Stimulated activated CD4-positive, alpha-beta T cell treated with anti-CD3 and anti-CD28 coated beads, TNF-alpha, amount 100 ng/mL, for 24 hours (primary cell): ENCODE results near the gene FNDC3B.
A peak's percentile ranks its signal among the peaks of the same experiment; 100 is the strongest.

ENCODE experiments used
- DNase-seq, 3 experiments: peaks; one replicate each; pipeline ENCODE4 v3.0.0-alpha.2; 2020; ENCODE audit warnings: low read depth in 3 of 3

Gene FNDC3B

DNA sequence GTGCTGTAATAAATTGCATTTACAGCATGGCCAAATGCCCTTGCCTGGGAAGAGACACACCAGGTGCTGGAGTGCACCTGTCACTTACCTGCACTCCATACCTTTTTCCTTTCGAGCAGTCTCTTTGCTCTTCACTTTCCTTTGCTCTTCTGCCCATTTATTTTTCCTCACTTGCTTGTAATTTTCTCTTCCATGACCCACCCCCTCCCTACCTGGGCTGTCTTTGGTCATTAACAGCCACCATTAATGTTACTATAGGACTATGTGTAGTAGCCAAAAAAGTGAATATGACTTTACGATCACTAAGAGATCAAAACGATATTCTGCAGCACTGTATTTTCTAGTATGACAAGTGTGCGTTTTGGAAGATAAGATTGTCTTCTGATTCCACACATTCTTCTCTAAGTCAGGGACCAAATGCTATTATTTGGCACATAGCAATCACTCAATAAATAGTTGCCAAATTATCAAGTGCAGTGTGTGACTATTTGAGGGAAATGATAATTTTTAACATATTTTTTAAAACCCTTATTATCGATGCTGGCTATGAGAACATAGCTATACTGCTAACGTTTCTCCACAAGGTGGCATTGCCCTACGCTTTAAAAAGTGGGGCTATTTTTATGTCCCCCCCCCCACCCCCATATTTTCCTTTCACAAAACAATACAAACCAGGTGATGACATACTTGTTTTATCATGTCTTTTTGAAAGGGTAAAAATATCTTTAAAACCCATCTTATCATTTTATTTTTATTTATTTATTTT, 294.5 kb downstream of the FNDC3B start:
- no peak for DNase-seq

DNA sequence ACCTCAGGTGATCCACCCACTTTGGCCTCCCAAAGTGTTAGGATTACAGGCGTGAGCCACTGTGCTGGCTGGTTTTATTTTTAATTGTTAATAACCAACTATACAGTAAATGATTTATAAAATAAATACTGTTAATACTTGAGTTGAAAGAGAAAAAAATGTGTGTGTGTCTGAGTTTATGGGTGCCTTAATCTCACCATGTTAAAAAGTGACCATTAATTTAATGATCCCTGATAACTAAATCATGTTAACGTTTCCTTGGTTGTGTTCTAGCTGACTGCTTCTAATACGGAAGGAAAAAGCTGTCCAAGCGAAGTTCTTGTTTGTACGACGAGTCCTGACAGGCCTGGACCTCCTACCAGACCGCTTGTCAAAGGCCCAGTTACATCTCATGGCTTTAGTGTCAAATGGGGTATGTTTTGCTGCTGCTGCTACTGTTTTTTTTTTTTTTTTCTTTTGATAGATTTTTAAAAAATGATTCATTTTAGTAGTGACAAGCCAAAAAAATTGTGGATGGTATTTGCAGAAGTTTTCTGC, 295.4 kb downstream of the FNDC3B start:
- no peak for DNase-seq

DNA sequence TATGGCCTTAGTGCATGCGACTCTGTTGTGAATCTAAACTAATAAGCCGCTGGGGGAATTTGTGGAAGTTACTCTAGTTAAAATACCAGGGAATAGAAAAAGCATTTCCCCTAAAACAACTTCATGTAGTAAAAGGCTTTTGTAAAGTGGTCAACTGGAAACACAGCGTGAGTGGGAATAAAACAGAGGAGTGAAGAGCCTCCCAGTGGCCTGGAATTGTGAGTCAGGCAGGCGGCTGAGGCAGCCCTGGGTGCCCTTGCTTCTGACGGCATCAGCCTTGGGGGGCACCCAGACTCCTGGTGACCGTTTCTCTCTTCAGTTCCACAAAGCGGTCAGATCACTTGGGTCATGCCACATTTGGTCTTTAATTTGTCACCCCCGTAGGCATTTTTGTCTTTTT, 300.5 kb downstream of the FNDC3B start:
- no peak for DNase-seq

DNA sequence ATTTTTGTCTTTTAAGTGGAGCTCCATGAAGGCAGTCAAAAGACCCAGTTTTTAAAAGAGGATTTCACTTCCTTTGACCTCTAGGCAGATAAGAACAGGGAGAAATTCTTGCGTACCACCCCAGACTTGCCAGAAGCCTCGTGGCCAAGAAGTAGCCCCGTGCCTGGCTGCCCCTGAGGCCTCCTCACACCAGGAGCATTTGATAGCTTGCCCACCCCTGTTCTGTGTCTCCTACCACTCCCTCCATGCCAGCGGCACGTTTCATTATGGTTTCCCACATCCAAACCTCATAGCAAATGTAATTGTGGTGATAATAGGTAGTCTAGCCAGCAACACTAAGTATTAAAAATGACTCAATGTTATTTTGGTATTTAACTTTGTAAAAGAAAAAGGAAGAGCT, 301.2 kb downstream of the FNDC3B start:
- DNase-seq = no peak

DNA sequence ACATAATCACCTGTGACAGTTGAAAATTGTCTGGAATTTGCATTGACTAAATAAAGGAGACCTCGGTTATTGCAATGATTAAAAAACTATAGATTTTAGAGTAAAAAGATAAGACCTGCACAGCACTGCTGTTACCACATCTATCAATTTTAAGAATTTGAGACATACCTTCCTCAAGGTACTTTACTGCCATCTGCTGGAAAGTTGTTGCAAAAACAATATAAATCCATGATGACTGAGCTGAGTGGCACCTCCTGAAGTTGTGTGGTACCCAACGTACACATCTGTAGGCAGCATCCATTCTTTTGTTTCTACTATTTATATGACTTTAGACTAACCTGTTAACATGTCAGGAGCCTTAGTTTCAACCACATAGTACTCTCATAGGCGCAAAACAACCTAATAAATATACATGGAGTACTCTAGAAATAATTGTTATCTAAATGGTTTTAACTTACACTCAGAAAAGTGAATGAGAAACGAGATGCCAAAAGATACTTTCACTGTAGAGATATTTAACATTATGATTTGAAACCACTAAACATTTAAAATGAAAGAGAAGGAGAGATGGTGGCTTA, 302.2 kb downstream of the FNDC3B start:
- DNase-seq = peak in 1 of 3 experiments; percentile 5

DNA sequence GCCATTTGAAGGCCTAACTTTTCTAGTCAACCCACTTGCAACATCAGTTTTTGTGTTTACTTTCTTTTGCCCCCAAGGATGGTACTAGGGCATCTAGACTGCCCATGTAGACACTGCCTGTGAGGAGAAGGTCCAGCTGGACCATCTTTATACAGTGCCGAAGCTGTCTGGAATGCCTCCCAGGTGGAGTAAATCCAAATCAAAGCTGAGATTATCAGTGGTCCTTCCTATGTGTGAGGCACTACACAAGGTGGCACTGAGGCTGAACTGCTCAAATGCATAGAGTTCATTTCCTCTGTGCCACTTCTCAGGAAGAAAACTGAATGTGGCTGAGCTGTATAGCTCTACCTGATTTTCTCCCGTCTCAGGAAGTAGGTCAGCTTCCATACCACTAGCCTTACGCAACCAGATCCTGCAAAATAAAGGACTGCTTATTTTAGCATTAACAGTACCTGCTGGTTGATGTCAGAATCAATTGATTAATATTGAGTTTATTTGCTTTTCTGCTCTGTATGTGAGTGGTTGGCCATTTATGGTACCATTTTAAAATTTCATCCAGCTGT, 302.8 kb downstream of the FNDC3B start:
- no peak for DNase-seq

DNA sequence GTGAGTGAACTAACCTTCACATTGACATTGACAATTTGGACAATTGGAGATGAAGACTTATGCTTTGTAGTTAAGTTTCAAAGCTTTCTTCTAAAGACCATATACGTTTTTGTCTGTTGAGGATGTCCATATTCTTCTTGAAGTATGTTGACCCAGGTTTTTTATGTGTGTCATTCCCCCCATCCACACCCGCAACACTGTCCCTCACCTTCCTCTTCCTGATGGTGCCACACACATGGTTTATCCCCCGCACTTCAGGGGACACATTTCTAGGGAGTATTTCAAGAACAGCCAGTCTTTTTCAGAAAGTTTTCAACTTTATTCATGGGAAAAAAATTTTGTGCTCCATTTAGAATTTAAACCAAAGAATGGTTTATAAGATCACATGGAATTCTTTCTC, 303.7 kb downstream of the FNDC3B start:
- no peak for DNase-seq

DNA sequence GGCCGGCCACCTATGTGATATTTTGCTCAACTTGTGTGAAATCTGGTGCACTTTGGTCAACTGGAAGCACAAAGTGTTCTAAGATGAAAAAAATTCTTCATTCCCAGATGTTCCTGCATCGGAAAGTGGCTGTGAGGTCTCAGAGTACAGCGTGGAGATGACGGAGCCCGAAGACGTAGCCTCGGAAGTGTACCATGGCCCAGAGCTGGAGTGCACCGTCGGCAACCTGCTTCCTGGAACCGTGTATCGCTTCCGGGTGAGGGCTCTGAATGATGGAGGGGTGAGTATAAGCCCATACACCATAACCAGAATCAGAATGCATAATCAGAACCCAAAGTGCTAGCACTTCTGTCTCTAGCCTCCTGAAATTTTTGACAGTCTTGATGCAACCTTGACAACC, 304.6 kb downstream of the FNDC3B start:
- no peak for DNase-seq

DNA sequence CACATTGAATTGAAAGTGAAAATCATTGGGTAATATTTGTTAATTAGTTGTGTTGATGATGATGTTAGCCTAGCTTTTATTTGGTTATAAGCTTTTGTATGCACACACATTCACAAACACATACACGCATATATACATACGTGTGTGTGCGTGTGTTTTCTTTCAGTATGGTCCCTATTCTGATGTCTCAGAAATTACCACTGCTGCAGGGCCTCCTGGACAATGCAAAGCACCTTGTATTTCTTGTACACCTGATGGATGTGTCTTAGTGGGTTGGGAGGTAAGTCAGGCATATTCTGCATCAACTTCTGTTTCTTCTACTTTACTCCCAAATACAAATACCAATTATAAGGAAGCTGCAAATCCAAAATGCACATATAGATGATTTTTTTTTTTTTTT, 306.8 kb downstream of the FNDC3B start:
- no peak for DNase-seq

DNA sequence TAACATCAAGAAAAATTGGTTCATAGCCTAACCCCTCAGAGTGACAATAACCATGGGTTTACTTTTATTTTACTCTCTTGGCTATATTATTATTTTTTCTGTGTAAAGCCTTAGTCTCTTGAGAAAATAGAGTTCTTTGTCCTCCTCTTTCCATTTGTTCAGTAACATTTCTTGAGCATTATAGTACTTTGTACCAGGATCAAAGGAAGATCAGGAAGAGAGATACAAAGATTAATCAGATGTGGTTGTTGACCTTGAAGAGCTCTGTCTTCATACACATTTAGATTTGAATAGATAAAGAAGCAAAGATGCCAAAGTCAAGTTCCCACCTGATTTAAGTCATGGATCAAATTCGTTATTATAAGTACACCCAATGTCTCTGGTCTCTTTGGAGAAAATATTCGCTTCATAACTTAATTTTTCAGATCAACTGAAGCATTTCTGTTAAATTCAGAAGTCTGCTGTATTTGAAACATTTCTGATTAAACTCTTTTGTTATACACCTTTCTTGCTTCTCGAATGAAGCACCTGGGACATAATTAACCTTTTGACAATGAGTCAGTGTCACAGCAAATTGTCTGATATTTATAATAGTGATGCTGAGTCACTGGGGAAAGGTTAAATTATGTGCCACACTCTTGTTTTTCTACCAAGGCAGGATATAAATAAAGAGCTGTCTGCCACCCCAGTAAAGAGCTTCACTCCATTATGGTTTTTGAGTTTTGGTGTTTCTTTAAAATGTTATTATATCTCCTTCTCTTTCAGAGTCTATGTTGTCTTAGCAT, 308.7 kb downstream of the FNDC3B start:
- no peak for DNase-seq

DNA sequence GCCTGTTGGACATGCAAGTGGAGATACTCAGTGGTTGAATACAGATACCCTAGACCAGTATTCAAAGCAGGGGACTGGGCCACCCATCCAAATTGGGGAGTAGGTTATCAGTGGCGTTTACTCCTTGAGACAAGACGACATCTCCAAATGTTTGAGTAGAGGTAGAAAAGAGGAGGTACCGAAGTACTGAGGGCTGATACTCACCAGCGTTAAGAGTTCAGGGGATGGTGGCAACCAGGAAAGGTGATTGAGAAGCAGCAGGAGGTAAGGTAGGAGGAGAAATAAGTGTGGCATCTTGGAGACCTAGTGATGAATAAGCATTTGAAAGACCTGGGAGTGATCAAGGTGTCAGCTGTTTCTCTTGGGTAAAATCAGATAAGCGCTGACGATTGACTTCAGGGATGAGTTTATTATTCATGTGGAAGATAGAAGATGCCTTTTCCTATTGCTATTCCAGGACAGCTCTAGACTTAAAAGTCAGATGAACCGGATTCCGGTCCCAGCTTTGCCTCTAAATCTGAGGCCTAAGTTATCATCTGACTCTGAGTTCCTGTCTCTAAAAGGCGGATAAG, 312.6 kb downstream of the FNDC3B start:
- DNase-seq = no peak

DNA sequence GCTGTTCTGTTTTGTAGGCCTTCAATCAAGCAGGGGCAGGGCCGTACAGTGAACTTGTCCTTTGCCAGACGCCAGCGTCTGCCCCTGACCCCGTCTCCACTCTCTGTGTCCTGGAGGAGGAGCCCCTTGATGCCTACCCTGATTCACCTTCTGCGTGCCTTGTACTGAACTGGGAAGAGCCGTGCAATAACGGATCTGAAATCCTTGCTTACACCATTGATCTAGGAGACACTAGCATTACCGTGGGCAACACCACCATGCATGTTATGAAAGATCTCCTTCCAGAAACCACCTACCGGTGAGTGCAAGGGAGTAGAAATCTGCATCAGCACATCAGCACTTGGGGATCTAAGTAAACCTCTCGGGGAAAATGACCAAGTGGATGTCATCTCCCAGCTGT, 313.4 kb downstream of the FNDC3B start:
- no peak for DNase-seq

DNA sequence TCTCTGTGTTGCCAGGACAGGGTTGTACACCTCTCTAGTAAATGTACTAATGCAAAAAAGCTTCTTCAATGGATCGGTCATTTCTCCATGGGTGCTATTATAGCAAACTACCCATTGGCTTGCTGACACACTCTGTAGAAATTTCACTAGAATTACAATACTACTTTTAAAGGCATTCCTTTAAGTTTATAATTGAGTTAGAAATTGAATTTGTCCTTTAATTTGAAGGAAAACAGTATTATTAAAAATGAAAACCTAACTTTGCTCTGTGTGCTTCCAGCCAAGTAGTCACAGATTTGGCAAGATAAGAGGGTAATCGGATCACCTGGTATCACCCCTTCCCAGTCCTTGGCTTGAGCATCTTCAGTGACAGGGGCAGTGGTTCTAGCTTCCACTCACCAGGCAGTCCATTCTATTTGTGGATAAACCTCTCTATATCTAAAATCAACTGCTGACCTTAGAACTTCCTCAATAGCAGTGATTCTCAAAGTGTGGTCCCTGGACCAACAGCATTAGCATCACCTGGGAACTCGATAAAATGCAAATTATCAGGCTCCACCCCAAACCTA, 315.6 kb downstream of the FNDC3B start:
- no peak for DNase-seq

DNA sequence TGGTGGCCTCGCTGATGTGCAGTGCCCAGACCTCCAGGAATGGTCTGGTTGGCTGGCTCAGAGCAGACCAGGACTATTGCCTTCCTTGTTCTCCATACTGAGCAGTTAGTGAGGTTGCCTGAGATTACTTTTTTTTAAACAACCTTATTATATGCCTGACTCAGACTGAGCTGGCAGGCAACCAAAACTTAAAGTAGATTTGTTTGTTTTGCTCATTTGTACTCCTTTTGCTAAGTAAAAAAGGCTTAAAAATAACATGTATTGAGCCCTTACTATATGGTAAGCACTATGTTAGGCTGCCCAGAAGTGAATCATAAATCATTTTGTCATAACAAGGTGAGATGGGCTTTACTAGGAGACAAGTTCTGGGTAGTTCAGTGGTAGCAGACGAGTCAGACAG, 316.5 kb downstream of the FNDC3B start:
- DNase-seq = no peak

DNA sequence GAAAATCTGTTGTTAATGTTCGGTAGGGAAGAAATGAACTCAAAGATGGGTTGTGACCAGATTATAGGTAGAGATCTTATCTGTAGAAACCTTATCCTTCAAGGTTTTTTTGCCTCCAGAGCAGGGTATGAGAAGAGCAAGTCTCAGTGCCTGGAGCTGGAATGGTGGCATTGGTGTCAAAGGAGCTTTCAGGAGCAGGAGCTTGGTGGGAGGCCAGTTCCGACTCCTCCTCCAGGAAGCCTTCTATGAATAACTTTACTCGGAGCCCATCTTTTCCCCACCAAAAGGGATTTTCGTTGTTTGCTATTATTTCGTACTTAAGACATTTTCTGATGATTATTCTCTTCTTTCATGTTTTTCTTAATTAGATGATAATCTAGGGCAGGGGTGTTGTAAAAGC, 317.0 kb downstream of the FNDC3B start:
- no peak for DNase-seq

DNA sequence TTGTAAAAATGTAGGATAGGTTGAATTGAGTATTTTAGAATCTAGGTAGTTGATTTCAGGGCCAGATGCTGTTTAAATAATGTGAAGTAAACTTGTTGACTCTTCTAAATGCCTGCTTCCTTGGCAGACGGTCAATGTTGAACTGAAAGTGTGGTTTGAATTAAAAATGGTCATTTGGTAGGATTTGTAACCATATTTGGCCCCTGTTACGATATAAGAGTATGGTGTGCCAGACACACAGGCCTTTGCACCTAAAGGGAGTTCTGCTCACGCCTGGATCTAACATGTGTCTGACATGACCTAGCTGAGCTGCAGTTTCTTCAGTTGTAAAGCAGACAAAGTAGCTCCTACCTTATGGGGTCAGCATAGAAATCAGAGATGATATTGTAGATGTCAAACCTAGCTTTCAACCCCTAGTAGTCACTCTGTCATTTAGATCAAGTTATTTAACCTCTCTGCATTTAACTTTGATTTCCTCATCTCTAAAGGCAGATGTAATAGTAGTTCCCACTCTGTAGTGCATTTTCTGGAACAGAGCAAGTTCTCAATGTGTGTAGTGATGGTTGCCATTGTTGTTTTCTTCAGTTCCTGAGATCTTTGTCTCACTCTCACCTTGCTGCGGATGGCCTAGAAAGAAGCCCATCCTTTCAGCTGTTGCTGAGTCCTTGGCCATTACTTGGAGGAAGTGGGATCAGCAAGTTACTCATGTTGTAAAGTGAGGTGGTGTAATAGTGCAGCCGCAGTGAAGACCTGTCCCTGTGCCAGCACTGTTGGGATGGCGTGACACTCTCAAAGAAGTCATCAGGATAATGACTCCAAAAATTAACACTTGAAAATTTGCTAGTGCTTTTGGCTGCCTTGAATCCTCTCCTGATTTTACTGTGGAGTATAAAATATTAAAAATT, 318.7 kb downstream of the FNDC3B start:
- DNase-seq = no peak

DNA sequence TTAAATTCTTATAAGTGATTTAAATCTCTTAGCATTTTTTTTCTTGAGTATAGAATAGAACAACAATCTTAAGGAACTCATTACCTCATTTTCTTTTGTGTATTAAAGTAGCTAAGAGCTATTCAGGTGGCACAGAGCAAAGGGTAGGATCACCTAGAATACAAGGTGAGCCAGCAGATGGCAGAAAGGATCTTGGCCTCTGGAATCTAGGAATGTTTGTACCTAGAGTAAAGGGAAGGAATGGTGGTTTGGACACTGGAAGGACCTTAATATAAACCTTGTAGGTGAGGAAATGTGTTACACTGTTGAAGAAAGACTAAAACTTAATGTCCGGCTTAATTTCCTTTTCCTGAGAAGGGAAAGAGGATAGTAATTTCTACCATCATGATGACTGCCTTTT, 319.9 kb downstream of the FNDC3B start:
- no peak for DNase-seq

DNA sequence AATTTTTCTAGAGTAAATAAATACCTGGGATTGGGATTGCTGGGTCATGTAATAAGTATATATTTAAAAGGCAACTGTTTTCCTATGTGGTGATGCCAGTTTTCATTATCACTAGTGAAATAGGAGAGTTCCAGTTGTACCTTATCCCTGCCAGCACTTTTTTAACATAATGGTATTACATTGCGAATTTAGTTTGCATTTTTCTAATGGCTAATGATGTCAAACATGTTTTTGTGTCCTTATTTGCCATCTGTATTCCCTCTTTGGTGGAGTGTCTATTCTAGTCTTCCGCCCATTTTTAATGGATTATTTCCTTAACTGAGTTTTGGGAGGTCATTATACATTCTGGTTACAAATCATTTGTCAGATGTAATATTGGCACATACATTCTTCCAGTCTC, 320.6 kb downstream of the FNDC3B start:
- no peak for DNase-seq

DNA sequence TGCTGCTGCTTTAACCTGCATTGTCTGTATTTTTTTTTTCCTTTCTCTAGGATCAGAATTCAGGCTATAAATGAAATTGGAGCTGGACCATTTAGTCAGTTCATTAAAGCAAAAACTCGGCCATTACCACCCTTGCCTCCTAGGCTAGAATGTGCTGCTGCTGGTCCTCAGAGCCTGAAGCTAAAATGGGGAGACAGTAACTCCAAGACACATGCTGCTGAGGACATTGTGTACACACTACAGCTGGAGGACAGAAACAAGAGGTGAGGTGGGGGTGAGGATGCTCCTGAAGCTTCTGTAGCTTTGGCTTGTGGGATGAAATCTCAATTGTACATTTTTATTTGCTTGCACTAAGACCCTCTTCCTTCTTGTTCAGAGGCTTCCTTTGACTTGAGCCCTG, 323.2 kb downstream of the FNDC3B start:
- DNase-seq = no peak

DNA sequence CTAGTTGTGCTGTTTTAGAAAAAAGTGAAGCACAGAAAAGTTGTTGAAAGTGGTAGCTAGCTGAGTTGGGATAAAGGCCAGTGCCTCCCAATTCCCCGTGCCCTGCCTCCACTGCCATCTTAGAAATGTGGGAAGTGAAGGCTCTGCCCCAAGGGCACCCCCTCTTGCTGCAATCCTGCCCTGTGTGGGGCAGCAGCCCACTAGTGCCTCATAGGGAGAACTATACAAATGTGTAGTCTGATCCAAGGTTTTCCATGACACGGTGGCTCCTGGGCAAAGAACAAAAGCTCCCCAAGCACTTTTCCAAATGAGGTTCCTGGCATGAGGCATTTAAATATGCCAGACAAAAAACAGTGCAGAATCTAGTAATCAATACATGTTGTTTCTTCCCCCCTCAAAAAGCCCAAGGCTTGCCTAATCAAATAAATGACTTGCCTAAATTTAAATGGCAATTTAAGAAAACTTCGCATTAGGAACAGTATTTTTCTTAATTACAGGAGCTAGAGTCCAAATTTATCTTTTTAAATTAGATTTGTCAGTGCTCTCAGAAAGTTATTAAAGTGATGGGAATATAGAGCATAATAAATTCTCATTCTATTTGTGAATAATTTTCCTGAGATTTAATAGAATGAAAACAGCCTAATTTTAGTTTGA, 325.1 kb downstream of the FNDC3B start:
- no peak for DNase-seq
